NAMALWA (cell line): Measurements from ENCODE around the gene KEAP1.

Source experiments
- DNase-seq: peaks from one replicate; pipeline ENCODE4 v3.0.0-alpha.2; 2015; ENCODE audit warnings: low spot score

Gene KEAP1

DNA sequence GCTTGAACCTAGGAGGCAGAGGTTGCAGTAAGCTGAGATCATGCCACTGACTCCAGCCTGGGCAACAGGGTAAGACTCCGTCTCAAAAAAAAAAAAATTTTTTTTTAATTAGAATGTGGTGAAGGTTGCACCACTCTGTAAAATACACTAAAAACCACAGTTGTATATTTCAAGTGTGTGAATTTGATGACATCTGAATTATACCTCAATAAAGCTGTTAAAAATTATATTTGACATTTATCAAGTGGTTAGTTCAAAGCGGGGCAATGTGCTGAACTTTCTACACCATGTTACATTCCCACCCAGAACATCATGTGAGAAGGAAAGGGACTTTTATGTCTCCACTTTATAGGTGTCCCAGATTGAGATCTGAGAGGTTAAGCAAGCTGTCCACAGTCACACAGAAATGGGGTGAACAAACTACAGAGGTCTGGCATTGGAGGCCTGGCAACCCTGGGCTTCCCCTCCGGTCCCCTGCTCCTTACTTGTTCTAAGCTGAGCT is 20.0 kb upstream of the KEAP1 start:
- DNase-seq = no peak

DNA sequence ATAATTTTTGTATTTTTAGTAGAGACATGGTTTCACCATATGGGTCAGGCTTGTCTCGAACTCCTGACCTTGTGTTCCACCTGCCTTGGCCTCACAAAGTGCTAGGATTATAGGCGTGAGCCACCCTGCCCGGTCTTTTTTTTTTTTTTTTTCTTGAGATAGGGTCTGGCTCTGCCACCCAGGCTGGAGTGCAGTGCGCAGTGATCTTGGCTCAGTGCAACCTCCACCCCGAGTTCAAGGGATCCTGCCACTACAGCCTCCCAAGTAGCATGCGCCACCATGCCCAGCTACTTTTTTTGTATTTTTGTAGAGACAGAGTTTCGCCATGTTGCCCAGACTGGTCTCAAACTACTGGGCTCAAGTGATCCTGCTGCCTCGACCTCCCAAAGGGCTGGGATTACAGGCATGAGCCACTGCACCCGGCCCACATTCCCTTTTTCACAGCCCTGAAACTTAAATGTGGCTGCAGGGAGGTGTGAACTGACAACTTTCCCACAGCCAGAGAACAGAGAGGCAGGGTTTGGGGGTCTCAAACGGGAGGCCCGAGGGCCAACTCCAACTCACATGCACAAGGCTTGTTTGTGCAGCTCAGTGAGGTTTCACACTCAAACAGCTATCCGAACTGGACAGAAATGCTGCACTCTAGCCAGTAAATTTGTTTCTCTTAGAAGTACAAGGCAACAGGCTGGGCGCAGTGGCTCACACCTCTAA is 18.5 kb upstream of the KEAP1 start:
- no peak for DNase-seq

- DNase-seq = no peak
These were observed 17.6 kb upstream of the KEAP1 start for GRCh38 chr19:10520652-10521318.

- no peak for DNase-seq
These were observed 16.3 kb upstream of the KEAP1 start for GRCh38 chr19:10519421-10519820.

GRCh38 chr19:10518444-10519361 is 15.5 kb upstream of the KEAP1 start:
- no peak for DNase-seq

DNA sequence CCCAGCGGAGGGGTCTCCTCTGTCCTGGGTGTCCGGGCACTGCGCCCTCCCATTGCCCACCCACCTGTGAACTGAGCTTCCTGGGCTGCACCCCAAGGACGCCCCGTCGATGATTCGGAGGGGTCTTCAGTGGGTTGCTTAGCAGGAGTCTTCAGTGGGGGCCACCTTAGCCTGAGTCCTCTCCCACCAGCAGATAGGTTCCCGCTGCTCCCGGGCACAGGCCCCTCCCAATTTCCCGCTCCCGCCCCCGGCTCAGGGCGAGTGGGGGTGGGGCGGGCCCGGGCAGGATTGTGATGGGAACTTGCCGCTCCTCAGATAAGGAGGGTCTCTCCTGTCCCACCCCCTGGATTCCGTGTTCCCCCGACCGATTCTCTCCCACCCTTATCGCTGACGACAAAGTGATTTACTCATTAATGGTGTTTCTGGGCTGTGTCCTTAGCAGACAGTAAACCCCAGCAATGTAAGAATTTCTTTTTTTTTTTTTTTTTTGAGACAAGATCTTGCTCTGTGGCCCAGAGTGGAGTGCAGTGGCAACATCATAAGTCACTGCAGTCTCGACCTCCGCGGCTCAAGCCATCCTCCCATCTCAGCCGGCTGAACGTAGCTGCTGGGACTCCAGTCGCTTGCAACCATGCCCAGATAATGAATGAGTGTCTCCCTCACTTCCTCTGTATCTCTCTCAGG is 14.7 kb upstream of the KEAP1 start:
- DNase-seq = no peak

DNA sequence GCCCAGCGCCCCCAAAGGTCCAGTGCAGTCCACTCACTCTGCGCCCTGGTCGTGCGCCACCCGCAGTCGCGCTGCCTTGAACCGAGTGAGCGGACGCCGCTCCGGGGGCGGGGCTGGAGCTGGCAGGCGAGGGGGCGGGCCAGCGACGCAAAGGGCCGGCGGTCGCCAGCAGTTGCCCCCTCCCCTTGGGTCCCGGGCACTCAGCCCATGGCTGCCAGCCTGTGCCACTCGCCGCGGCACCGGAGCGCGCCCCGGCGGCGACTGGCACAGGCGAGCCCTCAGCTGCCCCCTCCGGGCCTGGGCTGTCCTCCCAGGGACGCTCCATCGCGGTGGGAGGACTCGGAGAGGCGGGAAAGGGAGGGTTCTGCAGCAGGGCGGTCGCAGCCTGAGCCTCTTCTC is 14.2 kb upstream of the KEAP1 start, which contains the start of gene S1PR5:
Gene S1PR5 (minus strand): TSS at position 87 of the 399 bp plus-strand sequence. CDS start 2,436 bp downstream, outside the sequence.
- no peak for DNase-seq

DNA sequence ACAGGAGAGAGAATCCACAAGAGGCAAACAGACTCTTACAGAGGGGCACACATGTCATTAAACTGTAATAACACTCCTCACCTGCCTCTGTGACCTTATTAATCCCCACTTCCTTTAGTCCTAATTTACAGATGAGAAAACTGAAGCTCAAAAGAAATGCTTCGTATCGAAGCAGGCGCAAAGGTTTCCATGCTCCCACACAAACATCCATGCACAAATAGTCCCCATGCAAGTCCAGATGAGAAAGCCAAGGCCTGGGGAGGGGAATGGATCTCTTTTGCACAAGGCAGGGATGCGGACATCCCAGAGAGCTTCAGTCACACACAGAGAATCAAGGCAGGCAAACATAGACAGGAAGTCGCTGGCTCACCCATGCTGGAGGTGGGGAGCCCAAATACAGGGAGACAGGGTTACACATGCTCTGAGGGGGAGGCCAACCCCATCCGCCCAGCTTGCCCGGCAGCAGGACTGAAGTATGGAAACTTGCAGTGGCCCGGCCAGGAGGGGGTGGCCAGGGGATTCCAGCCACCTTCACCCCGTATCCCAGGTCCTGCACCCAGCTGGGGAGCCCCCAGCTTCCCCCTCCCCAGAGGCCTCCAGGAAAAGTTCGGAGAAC is 13.6 kb upstream of the KEAP1 start:
- DNase-seq = no peak

GRCh38 chr19:10516064-10516385 is 12.9 kb upstream of the KEAP1 start:
- DNase-seq = no peak

- no peak for DNase-seq
These were observed 11.3 kb upstream of the KEAP1 start for GRCh38 chr19:10514211-10515145.

- DNase-seq = no peak
These were observed 10.1 kb upstream of the KEAP1 start for GRCh38 chr19:10513223-10513622.

DNA sequence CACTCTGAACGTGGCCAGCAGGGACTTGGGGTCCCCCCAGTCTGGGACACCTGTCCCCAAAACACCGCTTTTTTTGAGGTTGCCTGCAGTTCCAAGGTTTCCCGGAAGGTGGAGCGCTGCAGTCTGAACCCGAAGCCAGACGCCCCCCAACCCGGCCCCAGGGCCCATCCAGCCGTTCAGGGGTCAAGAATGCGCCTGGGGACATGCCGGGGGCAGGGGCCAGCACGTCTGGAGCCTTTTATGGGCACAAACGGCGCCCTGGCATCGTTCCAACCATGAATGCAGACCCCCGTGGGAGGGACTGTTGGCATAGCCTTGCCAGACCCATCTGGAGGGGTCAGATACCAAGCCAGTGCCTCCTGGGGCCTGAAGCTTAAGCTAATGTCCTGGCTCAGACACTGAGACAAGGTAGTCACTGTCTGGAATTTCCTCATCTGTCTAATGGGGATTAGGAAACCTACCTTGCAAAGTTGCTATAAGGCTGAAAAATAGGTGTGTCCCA is 7.2 kb upstream of the KEAP1 start:
- DNase-seq = peak; percentile 71

GRCh38 chr19:10508707-10509106 is 5.6 kb upstream of the KEAP1 start:
- no peak for DNase-seq

DNA sequence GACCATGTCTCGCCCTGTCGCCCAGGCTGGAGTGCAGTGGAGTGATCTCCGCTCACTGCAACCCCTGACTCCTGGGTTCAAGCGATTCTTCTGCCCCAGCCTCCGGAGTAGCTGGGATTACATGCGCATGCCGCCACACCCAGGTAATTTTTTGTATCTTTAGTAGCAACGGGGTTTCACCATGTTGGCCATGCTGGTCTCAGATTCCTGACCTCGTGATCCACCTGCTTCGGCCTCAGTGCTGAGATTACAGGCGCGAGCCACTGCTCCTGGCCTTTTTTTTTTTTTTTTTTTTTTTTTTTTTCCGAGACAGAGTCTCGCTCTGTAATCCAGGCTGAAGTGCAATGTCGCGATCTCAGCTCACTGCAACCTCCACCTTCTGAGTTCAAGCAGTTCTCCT is 4.9 kb upstream of the KEAP1 start:
- DNase-seq = no peak

DNA sequence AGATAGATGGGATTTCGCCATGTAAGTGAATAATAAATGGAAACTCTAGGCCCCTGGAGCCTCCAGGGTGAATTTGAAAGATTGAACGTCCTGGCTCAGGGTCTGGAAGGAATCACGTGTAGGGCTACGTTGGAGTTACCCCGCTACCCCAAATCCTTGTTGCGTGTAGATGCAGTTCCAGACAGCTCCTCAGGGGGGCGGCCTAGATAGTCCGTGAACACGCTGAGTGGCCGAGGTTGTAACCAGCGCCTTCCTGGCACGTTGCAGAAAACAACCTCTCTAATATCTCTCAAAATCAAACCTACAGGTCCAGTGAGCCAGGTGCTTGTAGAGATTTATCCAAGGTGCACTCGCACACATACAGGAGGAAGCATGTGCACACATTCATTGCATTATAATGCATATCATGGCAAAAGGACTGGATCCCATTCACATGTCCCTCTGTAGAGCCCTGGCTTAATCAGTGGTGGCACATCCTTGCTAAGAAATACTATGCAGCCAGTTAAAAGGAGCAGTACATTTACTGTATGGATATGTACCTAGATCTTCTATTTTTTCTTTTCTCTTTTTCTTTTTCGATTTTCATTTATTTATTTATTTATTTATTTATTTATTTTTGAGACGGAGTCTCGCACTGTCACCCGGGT is 2.5 kb upstream of the KEAP1 start:
- peak; percentile 90 for DNase-seq

GRCh38 chr19:10502524-10503001 is 593 bp downstream of the KEAP1 start:
- DNase-seq = peak; percentile 93

DNA sequence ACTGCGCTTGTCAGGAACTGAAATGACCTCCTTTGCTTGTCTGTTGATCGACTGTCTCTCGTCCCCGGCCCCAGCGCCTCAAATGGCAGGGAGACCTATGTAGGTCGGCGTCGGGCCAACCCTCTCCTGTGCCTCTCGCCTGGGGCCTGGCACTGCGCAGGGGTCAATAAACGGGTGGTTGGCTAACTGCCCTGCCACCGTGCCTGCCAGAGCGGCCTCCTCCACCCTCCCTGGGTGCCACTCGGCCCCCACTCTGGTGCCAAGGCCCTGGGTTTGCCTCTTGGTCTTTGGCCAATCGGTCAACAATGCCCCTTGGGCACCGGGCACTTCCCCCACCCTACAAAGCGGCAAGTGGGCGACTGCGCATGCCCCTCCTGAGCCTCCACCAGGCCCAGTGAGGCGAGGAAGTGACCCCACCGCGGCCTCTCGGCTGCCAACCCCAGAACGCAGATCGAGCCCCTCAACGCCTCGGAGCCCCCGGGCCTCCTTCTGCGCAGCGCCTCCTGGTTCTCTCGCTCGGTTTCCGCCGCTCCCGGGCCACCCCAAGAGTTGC is 1.1 kb downstream of the KEAP1 start:
- peak; percentile 54 for DNase-seq

DNA sequence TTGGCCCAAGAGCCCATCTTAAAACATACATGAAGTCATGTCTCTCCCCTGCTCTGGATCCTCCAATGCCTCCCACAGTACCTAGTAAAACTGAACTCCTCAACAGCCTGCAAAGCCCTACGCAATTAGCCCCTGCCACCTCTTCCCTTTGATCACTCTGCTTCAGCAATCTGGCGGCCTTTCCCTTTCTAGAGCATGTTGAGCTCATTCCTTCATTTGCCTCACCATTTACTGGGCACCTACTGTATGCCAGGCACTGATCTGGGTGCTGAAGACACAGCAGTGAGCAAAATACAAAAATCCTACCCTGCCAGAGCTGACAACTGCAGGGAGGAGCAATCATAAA is 2.9 kb downstream of the KEAP1 start:
- DNase-seq = no peak

- no peak for DNase-seq
These were observed 3.5 kb downstream of the KEAP1 start for GRCh38 chr19:10499550-10500246.
